ENCODE measurements around the gene SLC6A1. TPM values are rescaled to one million over a fixed set of nuclear protein-coding genes. Genes with fewer than 3 reads are reported as not detected.

SLC6A1 gene
- total RNA-seq, 1 donor from 2014 or later = under 0.01 TPM

Other genes with a start within 250 kb of the SLC6A1 start
- gene SLC6A11, start 176.5 kb upstream of the SLC6A1 start, total RNA-seq = not detected in 2 replicates
- gene HRH1, start 161.7 kb downstream of the SLC6A1 start, total RNA-seq = 1.6 and 5.4 TPM in 2 replicates

Data from lung microvascular endothelial cell (primary cell).